Activated naive CD8-positive, alpha-beta T cell treated with anti-CD3 and anti-CD28 coated beads, Interleukin-2, amount 50 U/mL, for 16 hours (primary cell): ENCODE results near the gene UBE2H.
"Not testable (repeated sequence)": the region's sequence is repeated elsewhere in the genome, so short reads cannot be mapped to it uniquely, and the experiment has no call there.

Experiments used
- DNase-seq: peaks from one replicate; pipeline ENCODE4 v3.0.0-alpha.2; 2020; ENCODE audit warnings: low read depth, low spot score

The UBE2H gene

GRCh38 chr7:129823143-129823542, 129.6 kb downstream of the UBE2H start:
- DNase-seq: not testable (repeated sequence)

- DNase-seq: no peak
These were observed 131.3 kb downstream of the UBE2H start for GRCh38 chr7:129821476-129821875.

DNA sequence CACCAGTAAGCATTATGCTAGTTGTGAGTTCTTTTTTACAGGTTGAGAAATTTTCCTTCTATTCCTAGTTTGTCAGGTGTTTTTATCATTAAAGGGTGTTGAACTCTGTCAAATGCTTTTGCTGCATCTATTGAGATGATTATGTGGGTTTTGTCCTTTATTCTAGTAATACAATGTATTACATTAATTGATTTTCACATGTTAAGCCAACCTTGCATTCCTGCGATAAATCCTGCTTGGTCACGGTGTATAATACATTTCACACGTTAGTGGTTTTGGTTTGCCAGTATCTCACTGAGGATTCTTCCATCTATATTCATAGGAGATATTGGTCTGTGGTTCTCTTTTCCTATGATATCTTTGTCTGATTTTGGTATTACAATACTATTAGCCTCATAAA, 136.0 kb downstream of the UBE2H start:
- DNase-seq: no peak

- no peak for DNase-seq
These were observed 144.9 kb downstream of the UBE2H start for GRCh38 chr7:129807863-129808262.

- no peak for DNase-seq
These were observed 147.7 kb downstream of the UBE2H start for GRCh38 chr7:129804890-129805719.

DNA sequence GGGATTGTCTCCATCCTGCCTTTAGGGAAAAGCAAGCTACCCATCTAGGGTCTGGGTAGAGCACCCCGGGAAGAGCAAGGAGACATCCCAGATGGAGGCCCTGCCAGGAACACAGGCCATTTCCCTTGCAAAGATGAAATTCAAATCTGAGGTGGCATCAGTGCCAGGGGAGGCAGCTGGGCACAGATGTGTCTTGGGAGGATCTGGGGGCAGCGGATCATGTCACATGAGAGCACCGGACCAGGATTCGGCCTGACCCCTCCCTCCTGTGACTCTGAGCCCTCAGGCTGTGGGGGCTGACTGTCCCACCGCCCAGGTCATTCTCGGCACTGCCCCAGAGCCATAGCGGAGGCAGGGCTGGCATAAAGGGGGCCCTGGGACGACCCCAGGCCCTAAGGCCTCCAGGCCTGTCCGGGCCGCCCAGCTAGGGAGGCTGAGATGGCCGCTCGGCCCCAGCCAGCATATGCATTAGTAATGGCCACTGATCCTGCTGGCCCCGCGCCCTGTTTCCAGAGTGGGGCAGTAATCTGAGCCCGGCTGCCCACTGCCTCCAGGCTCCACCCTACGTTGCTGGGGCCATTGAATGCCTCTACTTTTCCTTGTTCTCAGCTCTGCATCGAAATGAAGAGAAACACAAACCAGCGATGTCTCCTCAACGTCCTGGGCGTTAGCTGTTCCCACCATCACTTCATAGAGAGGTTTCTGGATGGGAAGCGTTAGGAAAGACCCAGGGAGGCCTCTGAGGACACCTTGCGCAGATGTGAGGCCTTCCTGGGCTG, 148.5 kb downstream of the UBE2H start:
- no peak for DNase-seq

- DNase-seq: no peak
These were observed 149.1 kb downstream of the UBE2H start for GRCh38 chr7:129803546-129804081.

- no peak for DNase-seq
These were observed 150.9 kb downstream of the UBE2H start for GRCh38 chr7:129801882-129802281.

DNA sequence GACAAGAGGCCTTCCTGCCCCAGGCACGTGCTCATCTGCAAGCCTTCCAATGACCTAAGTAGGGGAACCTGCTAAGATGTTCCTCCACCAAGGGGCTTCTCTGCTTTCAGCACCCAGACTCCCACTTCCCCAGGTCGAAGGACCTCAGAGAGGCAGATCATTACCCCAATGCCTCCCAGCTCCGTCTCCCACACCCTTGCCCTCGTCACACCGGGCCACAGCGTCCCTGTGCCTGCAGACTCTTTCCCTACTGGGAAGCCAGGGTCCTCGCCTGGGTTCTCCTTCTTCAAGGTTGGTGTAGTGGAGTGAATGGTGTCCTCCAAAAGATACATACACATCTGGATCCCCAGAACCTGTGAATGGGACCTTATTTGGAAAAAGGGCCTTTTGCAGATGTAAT, 151.9 kb downstream of the UBE2H start:
- DNase-seq: no peak

GRCh38 chr7:129799350-129799955, 153.3 kb downstream of the UBE2H start:
- DNase-seq: no peak

GRCh38 chr7:129798616-129799349, 154.0 kb downstream of the UBE2H start:
- DNase-seq: no peak

DNA sequence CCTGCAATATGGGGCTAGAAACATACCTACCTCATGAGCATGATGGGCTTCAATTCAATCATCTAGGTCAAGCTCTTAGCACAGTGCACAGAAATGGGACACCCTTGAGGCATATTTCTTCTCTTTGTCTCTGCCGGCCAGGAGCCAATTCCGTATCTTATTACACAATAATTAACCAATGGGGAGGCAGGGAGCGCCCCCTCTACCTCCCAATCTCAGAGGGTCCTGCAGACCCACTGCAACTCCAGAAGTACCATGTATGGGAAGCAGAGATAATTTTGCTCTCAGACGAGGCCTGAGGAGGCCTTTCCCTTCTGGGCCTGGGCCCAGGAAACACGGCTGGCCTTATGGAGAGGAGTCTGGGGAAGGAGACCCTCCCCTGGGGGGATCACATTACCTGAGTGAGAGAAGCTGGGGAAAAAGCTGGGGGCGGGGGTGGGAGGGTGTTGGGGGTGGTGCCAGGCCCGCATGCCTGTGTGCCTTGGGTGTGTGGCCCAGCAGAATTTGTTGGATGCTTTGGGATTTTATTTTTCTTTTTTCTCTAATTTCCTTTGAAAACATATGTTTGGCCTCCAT, 155.5 kb downstream of the UBE2H start:
- no peak for DNase-seq

GRCh38 chr7:129796186-129796775, 156.5 kb downstream of the UBE2H start:
- no peak for DNase-seq

- DNase-seq: not testable (repeated sequence)
These were observed 158.3 kb downstream of the UBE2H start for GRCh38 chr7:129794461-129794860.

DNA sequence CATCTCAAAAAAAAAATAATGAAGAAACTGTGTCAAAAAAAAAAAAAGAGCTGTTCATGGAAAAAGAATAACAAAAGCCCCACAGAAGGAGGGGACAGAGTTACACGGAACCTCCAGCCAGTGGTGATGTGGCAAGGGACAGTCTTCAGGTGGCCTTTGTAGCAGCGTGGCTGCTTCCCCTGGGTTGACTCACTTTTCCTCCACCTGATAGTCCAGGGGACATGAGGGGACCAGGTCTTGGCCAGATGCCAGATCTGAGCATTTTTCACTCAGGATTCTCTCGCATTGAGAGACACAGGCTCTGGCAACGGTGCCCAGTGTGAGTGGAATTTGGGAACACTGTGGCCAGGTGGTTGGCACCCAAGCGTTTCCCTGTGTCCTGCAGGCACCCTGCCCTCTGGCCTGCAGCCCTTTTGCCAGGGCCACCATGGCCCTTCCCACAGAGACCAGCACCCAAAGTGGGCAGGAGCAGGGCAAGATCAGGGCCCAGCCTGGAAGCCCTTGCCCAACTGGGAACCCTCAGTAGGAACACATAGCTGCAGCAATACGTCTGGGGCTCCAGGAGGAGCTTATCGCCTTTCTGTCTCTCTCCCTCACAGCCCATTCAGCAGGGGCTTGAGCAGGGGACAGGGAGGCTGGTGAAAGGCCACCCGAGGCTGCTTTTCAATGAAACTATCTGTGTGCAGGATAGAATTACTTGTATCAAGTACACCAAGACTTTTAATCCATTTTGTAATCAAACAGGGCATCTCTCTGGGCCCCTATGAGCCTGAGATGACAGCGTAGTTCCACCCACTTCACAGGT, 159.1 kb downstream of the UBE2H start:
- no peak for DNase-seq

DNA sequence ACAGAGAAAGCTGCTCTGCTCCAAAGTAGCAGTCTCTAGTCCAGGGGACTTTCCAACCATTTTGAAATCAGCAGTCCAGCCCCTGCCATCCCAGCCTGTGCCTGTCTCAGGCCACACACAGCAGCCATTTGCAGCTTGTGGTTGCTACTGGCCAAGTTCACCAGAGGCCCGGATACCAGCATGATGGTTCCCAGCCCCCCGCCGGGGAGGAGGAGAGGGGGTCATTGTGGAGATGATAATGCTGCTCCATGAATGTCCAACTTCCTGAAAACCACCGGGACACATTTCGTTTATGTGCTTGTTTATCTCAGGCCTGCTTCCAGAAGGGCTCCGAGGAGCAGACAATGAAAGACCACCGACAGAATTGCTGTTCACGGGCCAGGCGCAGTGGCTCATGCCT, 160.0 kb downstream of the UBE2H start:
- DNase-seq: no peak

DNA sequence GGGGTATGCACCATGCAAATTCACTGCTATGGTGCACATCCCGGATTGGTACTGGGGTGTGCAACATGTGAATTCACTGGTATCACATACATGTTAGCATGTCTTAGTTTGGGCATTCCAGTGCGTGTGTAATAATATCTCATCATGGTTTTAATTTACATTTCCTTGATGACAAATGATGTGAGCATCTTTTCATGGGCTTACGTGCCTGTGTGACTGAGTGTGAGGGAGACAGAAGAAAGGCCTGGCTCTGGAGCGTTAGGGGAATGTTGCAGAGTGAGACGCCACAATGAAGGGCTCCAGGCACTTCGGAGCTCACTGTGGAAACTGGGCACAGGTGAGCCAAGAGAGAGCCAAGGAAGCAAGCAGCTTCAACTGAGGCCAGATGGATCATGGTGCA, 162.6 kb downstream of the UBE2H start:
- DNase-seq: no peak

GRCh38 chr7:129789652-129790051, 163.1 kb downstream of the UBE2H start:
- DNase-seq: no peak

DNA sequence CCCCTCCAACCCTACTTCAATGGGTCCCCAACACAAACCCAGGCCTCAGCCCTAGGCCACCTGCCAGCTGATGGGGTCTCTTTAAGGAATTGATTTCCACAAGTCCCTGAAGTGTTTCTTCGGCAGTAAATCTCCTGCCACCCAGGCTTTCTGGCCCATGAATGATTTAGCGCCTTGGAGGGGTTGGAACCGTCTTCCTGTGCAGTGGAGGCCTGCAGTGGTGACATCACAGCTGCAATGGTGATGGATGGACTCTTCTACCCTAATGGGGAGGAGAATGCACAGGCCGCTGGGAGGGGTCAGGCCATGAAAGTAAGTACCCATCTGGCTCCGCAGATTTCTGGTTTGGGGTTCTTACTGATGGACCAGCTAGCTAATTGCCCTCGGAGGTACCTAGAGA, 163.8 kb downstream of the UBE2H start:
- DNase-seq: no peak
